HFF-Myc (cell line): ENCODE data around the gene HOXA3.

Source experiments
- DNase-seq: peaks from one replicate; pipeline ENCODE4 v3.0.0-alpha.2; 2011; ENCODE audit warnings: low read depth; ENCODE audit errors: extremely low read depth
- H3K4me3 ChIP-seq: replicated peaks from 2 replicates; pipeline ENCODE4 v1.5.1; 2011; ENCODE audit warnings: low read depth, mild to moderate bottlenecking, control low read depth, low read length
- CTCF ChIP-seq: IDR thresholded peaks from 2 replicates; pipeline ENCODE4 v1.5.1; 2012; ENCODE audit warnings: mild to moderate bottlenecking, low read depth, low read length, control low read depth; ENCODE audit errors: missing control alignments

The HOXA3 gene

DNA sequence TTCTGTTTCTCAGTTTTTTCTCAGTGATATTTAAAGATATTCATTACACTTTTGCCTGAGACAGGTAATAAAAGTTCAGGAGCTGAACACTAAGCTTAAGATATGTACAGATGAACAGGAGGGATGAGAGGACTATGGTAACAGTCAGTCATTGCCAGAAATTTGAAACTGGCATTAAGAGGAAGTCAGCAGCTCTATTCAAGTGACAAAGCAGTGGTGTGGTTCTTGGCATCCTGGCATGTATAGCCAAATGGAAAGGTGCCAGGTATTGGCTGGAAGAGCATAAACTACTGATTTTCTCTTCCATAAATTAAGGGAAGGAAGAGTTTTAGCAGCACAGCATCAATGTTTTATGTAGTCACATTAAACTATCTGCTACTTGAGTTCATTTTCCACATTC lies 79.3 kb downstream of the HOXA3 start:
- H3K4me3 ChIP-seq: no peak overlapping the region
- DNase-seq: no peak
- no peak for TF ChIP-seq CTCF

DNA sequence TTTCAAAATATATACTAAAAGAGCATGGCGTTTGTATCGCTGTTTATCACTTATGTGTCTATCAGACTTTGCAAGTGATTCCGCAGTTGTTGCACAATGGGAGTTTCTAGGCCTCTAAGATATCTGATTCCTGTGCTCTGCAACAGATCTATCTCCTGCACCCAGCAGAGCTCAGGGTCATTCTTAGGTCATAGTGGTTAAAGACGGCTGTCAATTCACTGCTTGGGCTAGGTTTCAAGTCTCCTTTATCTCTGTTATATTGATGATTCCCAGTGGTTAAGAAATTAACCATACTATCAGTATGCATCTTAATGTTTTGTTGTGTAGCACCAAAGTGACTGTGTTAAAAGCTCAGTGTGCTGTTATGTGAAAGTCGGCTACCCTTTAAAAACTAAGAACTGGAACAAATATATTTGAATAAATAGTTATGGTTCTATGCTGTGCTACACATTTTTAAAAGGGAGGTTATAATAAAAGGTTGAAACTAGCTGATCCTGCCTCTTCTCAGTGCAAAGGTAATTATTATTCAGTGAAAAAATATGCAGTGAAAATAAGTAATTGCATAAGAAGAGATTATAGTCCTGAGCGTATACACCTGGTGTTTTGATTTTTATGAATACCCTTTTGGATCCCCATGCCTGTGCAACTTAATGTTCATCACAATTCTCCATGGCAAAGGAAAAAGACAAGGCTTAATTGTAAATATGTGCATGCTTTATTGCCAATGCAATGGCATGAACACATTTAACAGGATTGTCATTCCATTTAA lies 80.6 kb downstream of the HOXA3 start:
- no peak for TF ChIP-seq CTCF
- no peak overlapping the region for H3K4me3 ChIP-seq
- DNase-seq: no peak

DNA sequence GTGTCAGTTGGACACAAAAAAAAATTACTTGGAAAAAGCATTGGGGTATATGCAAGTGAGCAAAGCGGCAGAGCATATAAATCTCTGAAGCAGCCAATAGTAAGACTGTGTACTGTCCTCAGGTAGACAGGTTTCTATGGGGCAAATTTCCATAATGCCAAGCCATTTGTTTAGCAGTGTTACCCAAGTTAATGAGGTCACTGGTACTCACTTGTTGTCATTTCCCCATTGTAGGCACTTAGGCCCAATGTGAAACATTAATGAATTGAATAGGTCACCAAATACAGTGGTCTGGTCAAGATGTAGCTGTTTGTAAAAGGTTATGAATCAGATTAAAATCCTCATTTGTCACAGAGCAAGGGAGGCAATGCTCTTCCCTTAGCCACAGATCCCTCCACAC lies 84.1 kb downstream of the HOXA3 start:
- H3K4me3 ChIP-seq: no peak overlapping the region
- no peak for DNase-seq
- TF ChIP-seq CTCF: no peak

- DNase-seq: no peak
- no peak overlapping the region for H3K4me3 ChIP-seq
- TF ChIP-seq CTCF: no peak
Measured at GRCh38 chr7:27066148-27066547, 86.2 kb downstream of the HOXA3 start.

DNA sequence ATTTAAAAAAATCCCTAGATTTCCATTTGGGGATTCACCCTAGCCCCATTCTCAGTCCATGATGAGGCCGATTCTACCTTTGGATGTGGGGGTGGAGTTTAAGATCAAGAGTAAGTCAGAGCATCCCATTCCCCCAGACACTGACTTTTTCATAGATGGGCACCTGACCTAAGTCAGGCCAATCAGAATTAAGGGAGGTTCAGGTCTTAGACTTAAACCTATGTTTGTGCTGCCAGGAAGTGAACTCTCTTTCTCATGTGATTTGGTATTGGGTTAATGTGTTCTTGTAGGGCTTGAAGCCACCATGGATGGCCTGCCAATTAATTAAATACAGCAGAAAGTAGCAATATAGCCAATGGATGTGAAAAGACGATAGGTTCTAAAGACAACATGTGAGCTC lies 86.7 kb downstream of the HOXA3 start:
- no peak overlapping the region for H3K4me3 ChIP-seq
- DNase-seq: no peak
- no peak for TF ChIP-seq CTCF

DNA sequence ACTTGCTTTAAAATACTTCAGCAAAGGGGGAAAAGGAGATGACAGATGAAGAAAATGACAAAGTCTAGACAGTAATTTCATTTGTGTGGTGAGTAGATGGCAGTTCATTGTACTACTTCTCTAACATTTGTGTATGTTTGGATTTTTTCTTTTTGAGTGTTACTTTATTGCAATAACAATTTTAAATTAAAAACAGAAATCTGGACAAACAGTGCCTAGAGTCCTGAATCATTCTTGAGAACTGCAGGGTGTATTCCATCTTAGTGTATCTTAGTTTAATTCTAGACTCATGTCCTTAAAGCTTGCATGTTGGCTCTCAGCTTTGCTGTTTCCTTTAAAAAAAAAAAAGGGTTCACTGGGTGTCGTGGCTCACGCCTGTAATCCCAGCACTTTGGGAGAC lies 87.7 kb downstream of the HOXA3 start:
- no peak for DNase-seq
- no peak overlapping the region for H3K4me3 ChIP-seq
- no peak for TF ChIP-seq CTCF

DNA sequence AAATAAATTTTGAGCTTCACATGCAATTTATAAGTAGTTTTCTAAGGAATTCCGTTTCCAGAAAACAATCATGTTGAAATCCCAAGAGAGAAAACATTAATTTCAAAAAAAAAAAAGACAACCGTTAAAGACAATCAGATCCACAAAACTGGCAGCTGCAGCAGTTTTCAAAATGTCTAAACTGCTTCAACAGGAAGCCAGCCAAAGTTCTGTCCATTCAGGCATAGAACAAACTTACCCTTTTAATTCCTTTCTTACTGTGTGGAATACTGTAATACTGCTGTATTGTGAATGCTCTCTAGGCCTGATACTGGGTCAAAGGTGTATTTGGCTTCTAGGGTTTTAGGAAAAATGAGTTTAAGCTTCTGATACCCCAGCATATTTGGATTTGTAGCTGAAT lies 88.2 kb downstream of the HOXA3 start:
- no peak for TF ChIP-seq CTCF
- DNase-seq: no peak
- H3K4me3 ChIP-seq: no peak overlapping the region
